ENCODE measurements around the gene COL20A1.

The COL20A1 gene

DNA sequence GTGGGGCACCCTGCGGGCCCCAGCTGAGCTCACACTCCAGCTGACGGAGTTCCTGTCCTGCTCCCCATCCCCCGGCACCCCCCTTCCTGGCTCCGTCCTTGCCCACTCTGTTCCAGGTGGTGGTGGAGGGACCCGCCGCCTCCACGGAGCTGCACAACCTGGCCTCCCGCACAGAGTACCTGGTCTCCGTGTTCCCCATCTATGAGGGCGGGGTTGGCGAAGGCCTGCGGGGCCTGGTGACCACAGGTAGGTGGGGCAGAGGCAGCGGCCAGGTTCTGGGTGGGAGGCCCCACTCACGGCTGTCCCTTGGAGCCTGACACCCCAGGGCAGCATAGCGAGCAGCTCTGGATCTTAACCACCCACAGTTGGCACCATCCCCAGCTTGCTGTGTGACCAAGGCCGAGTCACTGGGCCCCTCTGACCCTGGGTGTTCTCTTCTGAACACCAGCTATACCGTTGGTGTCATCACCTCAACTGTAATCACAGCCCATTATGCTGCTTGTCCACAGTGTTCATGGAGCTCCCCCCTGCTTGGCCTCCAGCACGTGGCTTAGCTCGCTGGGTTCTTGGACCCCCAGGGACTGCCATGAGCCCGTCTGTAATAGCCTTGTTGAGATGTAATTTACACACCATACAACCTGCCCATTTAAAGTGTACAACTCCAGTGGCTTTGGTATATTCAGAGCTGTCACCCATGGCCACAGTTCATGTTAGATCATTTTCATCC is 17.4 kb downstream of the COL20A1 start:
- DNase-seq = no peak

DNA sequence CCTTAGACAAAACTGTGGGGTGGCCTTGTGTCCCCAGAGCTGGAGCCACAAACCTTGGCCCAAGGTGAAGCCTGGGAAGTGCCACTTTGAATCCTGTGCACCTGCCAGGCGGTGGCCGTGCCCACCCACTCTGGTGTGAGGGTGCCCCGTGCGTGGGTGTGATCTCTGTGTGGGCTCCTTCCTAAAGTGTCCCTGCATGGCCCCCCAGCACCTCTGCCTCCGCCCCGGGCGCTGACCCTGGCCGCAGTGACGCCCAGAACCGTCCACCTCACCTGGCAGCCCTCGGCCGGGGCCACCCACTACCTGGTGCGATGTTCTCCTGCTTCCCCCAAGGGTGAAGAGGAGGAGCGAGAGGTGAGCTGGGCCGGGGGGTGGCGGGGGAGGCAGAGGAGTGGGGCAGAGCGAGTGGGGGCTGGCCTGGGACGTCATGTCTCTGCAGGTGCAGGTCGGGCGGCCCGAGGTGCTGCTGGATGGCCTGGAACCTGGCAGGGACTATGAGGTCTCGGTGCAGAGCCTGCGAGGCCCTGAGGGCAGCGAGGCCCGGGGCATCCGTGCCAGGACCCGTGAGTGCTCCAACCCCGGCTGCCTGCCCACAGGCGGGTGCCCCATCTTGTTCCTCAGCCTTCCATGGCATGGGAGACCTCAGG is 18.3 kb downstream of the COL20A1 start:
- no peak for DNase-seq

DNA sequence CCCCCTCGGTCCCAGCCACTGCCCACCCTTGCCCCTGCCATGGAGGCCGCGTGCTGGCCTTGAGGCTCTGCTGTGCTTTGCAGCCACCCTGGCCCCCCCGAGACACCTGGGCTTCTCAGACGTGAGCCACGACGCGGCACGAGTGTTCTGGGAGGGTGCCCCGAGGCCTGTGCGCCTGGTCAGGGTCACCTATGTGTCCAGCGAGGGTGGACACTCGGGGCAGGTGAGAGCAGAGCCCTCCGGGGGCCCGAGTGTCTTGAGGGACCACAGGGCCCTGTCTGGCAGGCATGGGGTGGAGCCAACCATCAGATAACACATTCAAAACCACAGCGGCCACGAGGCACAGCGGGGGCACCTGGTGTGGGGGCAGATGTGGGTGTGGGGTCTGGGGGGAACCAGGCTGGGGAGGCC is 18.9 kb downstream of the COL20A1 start:
- no peak for DNase-seq

DNA sequence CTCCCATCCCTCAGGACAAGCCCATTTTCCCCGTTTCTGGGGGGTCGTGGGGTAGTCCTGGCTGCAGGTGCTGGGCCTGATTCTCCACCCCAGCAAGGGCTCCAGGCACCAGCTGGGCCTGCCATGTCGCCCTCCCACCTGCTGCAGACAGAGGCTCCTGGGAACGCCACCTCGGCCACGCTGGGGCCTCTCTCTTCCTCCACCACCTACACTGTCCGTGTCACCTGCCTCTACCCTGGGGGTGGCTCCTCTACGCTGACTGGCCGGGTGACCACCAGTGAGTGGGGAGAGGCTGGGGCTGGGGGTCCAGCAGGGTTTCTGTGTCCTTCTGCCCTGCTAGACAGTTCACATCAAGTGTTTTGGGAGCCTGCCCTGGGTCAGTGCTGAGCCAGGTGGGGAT is 19.3 kb downstream of the COL20A1 start:
- no peak for DNase-seq

DNA sequence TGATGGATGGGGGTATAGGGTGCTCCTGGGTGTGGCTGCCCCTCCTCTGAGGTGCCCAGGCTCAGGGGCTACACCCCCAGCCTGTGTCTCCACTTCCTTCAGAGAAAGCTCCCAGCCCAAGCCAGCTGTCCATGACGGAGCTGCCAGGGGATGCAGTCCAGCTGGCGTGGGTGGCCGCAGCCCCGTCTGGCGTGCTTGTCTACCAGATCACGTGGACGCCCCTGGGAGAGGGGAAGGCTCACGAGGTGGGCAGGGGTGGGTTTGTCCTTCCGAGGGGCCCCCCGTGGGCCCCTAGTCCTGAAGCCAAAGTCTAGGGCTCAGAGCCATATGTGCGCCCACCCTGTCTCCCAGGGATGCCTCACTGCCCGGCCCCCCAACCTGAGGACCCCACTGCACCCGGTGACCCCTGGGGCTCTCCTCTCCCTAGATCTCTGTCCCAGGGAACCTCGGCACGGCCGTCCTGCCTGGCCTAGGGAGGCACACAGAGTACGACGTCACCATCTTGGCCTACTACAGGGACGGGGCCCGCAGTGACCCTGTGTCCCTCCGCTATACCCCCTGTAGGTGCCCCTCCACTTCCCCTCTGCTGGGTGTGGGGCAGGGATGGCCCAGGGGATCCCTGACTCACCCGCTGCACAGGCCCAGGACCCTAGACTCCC is 19.8 kb downstream of the COL20A1 start:
- no peak for DNase-seq

DNA sequence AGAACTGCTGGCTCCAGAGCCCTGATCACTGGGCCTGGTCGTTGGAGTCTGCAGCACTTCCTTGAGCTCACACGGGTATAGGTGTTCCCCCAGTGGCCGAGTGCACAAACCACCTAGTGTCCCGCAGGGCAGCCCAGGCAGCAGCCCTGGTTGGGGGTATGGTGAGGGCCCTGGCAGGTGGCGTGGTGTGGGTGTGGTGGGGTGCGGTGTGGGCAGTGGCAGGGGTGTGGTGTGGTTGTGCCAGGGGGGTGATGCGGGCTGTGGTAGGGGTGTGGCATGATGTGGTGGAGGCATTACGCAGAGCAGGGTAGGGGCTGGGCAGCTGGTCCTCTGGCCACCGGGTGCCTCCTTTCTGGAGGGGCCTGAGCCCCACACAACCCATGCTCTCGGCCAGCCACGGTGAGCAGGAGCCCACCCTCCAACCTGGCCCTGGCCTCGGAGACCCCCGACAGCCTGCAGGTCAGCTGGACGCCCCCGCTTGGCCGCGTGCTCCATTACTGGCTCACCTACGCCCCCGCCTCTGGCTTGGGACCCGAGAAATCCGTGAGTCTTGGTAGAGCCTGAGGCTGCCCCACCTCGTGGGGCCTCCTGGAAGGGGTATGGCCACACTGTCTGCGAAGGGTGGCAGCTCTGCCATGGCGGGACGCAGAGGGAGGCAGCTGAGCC is 20.5 kb downstream of the COL20A1 start:
- DNase-seq = no peak

DNA sequence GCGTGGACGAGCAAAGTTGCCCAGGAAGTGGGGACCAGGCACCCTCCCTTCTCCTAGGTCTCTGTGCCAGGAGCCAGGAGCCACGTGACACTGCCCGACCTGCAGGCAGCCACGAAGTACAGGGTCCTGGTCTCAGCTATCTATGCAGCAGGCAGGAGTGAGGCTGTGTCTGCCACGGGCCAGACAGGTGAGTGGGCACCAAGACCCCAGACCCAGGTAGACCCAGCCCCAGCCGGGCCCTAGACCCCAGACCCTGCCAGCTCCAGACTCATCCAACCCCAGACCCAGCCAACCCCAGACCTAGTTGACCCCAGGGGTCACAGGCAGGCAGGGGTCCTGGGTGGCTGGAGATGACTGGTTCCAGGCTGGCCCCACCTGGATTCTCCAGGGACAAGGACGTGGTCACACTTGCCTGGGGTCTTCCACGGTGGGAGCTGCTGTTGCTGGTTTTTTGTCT is 21.1 kb downstream of the COL20A1 start:
- DNase-seq = no peak

DNA sequence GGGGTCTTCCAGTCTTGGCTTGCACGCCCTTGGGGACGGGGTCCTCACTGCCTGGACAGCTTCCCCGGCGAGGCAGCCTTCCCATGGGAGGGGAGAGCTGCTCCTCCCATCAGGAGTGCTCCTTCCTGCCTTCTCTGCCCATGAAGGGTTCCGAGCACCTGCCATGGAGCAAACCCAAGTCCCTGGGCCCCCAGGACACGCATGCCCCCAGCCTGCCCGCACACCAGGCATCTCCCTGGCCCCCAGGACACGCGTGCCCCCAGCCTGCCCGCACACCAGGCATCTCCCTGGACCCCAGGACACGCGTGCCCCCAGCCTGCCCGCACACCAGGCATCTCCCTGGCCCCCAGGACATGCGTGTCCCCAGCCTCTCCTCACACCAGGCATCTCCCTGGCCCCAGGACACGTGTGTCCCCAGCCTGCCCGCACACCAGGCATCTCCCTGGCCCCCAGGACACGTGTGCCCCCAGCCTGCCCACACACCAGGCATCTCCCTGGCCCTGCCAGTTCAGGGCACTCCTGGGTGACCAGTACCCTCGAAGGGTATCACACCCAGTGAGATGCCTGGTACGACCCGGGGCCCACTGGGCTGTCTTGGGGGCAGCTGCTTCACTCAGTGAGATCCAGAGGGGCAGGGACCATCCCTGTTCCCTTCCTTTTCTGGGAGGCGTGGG is 21.7 kb downstream of the COL20A1 start:
- DNase-seq = no peak

DNA sequence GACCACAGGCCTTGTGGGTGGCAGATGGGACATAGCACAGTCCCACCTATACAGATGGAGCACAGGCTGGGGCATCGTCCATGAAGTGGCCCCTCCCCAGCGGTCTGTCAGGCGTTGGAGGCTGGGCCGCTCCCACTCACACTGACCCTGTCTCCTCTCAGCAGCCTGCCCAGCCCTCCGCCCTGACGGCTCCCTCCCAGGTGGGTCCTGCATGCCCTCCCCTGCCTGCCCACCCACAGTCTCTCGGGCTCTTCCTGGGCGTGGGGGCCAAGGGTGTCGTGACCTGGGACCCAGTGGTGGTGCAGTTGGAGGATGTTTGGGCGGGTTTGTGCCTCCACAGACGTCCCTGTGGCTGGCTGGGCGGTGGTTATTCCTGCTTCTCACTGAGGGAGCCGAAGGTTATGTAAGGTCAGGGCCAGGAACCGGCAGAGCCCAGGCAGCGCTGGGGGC is 22.3 kb downstream of the COL20A1 start:
- DNase-seq = no peak

DNA sequence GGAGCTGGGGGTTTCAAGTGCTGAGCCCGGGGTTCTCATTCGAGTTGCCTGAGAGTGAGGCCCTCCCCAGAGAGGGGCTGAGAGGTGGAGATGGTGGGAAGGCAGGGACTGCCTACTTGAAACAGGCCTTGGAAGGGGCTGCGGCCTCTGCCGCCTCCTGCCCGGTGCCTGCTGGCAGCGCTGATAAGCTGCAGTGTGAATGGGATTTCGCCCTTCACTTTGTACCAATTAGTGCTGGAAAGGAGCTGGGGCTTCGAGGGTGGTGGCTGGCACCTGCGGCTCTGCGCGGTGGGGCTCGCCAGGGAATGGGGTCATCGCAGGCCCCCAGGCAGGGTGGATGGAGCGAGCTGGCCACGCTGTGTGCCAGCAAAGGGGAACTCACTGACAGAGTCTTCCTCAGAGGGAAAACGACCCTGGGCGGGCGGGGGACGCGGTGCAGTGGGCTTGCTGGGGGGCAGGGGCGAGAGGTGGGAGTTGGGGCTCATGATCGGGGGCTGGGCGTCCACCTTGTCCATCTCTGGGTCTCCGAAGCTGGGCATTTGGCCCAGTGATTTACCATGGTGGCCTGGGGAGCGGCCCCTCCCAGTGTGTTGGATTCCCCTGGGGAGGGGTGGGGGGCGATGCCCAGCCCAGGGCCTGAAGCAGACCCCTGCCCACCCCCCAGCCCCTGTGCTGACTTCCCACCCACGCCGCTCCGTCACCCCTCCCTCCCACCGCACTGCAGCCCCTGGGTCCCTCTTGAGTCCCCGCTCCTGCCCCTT is 22.9 kb downstream of the COL20A1 start:
- DNase-seq = peak; percentile 6

DNA sequence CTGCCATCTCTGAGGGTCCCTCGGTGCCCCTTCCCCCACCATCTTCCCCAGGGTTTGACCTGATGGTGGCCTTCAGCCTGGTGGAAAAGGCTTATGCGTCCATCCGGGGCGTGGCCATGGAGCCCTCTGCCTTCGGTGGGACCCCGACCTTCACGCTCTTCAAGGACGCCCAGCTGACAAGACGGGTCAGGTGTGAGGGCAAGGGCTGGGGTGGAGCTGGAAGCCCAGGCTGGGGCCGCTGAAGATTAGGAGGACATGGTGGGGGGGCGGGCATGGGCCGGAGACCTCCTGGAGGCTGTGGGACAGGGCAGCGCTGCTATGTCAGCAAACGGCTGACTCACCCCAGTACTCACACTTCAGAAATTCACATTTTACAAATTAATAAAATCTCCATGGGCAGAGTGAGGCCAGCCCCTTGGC is 23.5 kb downstream of the COL20A1 start:
- DNase-seq = no peak

DNA sequence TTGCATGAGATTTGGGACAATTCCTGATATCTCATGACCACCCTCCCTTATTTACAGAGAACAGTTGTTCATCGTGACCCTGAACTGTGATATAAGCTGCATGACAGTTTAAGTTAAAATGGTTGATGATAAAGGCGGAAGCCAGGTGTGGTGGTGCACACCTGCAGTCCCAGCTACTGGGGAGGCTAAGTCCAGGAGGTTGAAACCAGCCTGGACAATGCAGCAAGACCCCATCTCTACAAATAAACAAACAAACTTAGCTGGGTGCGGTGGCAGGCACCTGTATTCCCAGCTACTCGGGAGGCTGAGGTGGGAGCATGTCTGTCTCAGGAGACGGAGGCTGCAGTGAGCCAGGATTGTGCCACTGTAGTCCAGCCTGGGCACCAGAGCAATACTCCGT is 24.1 kb downstream of the COL20A1 start:
- no peak for DNase-seq

DNA sequence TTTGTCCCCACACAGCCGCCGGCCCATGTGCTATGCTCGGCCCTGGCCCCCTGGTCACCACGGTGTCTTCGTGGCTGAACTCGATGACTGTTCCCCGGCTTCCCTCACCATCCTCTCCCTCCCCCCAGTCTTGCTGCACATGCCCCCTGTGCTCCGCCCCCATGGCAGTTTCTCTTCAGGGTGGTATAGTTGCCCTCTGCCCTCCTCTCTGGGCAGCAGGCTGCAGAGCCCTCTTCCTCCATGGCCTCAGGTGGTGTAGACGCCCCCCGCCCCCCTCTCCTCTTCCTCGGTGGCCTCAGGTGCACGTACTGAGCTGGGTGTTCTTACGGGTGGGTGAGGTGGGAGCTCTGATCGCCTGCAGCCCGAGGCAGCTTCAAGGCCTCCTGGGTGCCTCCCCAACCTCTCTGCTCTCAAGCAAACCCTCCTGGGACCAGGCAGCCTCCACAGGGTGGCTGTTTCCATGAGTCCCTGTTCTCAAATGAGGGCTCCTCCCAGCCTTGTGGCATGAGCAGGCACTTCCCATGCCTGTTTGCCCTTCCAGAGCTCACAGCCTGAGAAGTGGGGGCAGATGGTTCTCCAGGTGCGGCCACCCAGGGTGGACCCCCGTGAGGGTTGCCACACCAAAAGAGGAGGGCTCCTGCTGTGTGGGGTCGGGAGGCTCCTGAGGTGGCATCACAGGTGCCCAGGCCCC is 24.8 kb downstream of the COL20A1 start:
- peak; percentile 9 for DNase-seq

DNA sequence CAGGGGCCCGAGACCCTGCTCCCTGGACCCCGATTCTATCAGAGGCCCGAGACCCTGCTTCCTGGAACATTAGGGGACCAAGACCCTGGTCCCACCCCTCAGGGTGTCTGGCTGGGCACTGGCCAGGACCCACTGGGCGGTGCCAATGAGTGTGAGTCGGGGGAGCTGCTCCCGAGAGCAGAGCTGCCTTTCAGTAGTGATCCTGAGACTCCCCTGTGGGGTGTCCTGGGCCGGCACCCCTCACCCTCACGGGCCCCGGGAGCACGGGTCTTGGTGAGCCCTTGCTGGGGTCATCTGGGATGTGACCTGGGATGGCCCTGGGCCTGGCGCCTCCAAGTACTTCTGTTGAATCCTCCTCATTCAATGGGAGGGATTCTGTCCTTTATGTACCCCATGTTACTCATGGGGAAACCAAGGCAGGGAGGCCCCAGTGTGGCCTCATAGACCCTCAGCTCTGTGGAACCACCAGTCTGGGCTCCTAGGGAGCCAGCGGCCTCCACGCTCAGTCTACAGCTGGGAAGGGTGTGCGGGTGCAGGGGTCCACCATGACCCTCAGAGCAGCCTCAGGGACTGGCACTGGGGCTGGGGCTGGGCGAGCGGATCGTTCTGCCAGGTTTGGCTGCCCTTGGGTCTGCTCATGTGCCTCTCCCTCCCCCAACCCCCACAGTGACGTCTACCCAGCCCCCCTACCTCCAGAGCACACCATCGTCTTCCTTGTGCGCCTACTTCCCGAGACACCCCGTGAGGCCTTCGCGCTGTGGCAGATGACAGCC is 25.6 kb downstream of the COL20A1 start:
- DNase-seq = peak; percentile 8

DNA sequence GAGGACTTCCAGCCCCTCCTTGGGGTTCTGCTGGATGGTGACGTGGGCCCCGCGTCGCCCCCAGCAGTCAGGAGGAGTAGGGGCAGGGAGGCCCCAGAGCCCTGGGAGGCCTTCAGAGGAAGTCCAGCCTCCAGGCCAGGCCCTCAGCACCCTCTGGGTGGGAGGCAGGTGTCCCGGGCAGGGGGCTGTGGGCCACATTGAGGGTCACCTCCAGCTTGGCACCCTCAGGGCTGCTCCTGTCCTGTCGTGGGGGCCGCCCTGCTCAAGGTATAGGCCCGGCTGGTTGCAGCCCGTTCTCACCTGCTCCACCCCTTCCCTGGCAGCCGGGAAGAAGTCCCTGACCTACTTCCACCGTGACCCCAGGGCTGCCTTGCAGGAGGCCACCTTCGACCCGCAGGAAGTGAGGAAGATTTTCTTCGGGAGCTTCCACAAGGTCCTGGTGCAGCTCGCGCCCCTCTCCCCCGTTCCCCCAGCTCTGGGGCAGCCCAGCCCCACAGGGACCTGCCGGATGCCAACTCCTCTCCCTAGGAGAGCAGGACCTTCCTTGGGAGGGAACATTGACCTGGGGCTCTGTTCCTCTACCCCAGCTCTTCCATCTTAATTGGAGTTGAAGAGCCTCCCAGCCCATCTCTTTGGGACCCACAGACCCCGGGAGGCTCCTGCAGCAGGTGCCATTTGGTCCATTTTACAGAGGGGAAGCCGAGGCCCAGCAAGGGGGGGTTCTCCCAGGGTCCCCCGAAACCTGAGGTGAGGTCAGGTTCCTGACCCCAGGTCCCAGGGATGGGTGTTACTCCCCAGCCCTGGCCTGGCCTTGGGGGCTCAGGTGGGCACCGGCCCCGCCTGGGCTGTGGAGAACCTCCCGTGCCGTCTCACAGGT is 26.4 kb downstream of the COL20A1 start:
- DNase-seq = peak; percentile 11

DNA sequence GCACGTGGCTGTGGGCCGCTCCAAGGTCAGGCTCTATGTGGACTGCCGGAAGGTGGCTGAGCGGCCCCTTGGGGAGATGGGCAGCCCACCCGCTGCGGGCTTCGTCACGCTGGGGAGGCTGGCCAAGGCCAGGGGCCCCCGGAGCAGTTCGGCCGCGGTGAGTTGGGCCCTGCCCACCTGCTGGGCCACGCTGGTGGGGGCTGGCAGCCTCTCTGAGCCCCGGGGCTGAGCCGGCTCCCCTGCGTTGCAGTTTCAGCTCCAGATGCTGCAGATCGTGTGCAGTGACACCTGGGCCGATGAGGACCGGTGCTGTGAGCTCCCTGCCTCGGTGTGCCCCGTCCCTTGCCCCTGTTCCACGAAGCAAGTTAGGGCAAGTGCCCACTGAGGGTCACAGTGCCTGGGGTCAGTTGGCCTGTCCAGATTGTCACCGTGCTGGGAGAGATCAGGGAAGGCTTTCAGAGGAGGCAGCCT is 27.1 kb downstream of the COL20A1 start:
- peak; percentile 12 for DNase-seq

DNA sequence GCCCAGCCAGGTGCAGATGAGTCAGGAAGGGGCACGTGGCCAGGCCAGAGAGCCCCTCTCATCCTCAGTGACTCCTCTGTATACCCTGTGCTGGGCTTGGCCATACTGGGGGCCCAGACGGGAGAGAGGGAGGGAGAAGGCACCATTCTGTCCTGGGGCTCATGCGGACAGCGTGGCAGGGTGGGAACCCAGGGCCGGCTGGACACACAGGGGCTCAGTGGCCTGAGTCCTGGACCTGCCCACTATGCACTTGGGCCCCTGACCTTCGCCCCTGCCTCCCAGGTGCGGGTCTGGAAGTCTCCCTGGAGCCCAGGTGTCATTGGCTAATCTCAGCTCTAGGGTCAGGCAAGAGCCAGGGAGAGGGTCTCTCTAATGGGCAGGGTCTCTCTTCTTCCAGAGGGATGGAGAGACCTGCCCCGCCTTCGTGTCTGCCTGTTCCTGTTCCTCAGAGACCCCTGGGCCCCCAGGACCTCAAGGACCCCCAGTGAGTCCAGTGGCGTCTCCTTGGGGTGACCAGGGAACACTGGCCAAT is 27.7 kb downstream of the COL20A1 start:
- DNase-seq = peak; percentile 9

DNA sequence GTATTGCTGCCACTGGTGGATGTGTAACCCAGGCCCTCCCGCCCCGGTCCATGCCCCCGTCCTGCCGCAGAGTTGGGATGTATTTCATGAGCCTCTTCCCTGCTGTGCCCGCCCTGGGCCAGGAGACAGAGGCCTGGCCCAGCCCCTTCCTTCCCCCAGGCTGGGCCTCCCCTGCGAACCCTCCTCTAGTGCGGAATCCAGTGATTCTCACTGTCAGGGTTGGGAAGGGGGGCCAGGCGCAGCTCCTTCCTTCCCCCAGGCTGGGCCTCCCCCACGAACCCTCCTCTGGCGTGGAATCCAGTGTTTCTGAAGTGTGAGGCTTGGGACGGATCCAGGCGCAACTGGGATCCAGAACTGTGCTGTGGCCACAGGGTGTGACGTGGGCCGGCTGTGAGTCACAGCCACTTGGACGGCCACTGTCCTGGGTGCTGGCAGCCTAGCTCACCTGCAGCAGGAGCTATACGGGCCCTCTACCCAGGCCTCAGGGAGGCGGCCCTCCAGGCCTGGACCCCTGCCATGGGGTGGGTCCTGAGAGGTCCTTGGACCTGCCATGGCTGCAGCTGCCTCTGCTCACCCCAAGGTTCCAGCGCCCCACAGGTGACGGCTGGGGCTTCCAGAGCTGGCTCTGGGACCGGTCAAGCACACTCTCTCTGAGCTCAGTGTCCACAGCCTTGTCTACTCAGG is 28.3 kb downstream of the COL20A1 start:
- DNase-seq = peak; percentile 9

Measured in activated CD8-positive, alpha-beta memory T cell treated with anti-CD3 and anti-CD28 coated beads, Interleukin-2, amount 50 U/mL, for 4 hours (primary cell).